Muscle of back (tissue), 11 donors: ENCODE measurements around the gene ICAM4. TPM values are rescaled to one million over a fixed set of nuclear protein-coding genes. Genes with fewer than 3 reads are reported as not detected.
"Not testable (repeated sequence)": the region's sequence is repeated elsewhere in the genome, so short reads cannot be mapped to it uniquely, and the experiment has no call there.

Experiments used
- DNase-seq, 3 donors: peaks; one replicate each; pipeline versions ENCODE4 v3.0.0 to v3.0.0-alpha.2; 2013
- polyA plus RNA-seq, 10 donors: library from polyadenylated mRNA; unstranded; fragments of 120-200 nt; gene quantifications; one replicate each; pipeline ENCODE4 v1.2.1, GENCODE V29; 2013; ENCODE audit not compliant: insufficient read length in 10 of 10

Gene ICAM4
- polyA plus RNA-seq, 10 donors: 0.21 to 0.82 (median 0.36) TPM

DNA sequence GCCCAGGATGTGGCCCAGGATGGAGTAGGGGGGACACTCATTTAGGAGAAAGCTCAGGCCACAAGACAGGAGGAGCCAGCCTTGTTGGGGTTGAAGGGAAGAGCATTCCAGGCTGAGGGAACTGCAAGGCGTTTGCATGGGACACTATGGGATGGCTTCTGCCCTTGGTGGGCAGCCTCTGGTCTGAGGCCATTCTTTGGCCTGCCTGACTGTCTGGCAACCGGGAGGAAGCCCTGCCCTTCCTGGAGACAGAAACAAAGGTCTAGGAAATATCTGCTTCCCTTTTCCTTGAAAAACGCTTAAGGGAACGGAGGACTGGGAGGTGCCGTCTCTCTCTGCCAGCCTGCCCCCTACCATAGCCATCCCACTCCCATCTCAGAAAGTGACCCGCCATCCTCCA, 18.7 kb upstream of the ICAM4 start:
- DNase-seq: no peak

GRCh38 chr19:10269333-10270179, 17.2 kb upstream of the ICAM4 start:
- peak in 2 of 3 donors; percentile 81 to 89 for DNase-seq

DNA sequence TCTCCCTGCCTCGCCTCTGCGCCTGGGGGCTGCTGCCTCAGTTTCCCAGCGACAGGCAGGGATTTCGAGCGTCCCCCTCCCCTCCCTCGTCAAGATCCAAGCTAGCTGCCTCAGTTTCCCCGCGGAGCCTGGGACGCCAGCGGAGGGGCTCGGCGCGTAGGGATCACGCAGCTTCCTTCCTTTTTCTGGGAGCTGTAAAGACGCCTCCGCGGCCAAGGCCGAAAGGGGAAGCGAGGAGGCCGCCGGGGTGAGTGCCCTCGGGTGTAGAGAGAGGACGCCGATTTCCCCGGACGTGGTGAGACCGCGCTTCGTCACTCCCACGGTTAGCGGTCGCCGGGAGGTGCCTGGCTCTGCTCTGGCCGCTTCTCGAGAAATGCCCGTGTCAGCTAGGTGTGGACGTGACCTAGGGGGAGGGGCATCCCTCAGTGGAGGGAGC, 16.6 kb upstream of the ICAM4 start:
- DNase-seq: peak in 1 of 3 donors; percentile 69

DNA sequence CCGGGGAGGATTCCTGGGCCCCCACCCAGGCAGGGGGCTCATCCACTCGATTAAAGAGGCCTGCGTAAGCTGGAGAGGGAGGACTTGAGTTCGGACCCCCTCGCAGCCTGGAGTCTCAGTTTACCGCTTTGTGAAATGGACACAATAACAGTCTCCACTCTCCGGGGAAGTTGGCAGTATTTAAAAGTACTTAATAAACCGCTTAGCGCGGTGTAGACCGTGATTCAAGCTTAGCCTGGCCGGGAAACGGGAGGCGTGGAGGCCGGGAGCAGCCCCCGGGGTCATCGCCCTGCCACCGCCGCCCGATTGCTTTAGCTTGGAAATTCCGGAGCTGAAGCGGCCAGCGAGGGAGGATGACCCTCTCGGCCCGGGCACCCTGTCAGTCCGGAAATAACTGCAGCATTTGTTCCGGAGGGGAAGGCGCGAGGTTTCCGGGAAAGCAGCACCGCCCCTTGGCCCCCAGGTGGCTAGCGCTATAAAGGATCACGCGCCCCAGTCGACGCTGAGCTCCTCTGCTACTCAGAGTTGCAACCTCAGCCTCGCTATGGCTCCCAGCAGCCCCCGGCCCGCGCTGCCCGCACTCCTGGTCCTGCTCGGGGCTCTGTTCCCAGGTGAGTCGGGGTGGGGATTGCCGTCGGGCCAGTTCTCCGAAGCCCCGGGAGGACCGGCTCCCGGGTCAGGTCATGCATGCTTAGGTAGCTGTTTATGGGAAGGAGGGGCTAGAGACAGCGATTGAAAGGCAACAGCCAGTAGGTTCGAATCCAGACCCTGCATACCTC, 15.9 kb upstream of the ICAM4 start, which contains the start of gene ICAM1:
Gene ICAM1, plus strand, starts transcription at position 505 of the 779 bp plus-strand sequence. Its CDS starts 40 bp downstream, at position 545.
- DNase-seq: peak in 2 of 3 donors; percentile 72 to 84

- peak in 1 of 3 donors; percentile 38 for DNase-seq
These were observed 15.1 kb upstream of the ICAM4 start for GRCh38 chr19:10271543-10272086.

- DNase-seq: no peak
These were observed 12.2 kb upstream of the ICAM4 start for GRCh38 chr19:10274589-10274988.

- DNase-seq: no peak
These were observed 8.8 kb upstream of the ICAM4 start for GRCh38 chr19:10277795-10278589.

- no peak for DNase-seq
These were observed 7.8 kb upstream of the ICAM4 start for GRCh38 chr19:10278935-10279334.

- no peak for DNase-seq
These were observed 6.9 kb upstream of the ICAM4 start for GRCh38 chr19:10279737-10280442.

- not testable (repeated sequence) for DNase-seq
These were observed 4.7 kb upstream of the ICAM4 start for GRCh38 chr19:10282043-10282442.

DNA sequence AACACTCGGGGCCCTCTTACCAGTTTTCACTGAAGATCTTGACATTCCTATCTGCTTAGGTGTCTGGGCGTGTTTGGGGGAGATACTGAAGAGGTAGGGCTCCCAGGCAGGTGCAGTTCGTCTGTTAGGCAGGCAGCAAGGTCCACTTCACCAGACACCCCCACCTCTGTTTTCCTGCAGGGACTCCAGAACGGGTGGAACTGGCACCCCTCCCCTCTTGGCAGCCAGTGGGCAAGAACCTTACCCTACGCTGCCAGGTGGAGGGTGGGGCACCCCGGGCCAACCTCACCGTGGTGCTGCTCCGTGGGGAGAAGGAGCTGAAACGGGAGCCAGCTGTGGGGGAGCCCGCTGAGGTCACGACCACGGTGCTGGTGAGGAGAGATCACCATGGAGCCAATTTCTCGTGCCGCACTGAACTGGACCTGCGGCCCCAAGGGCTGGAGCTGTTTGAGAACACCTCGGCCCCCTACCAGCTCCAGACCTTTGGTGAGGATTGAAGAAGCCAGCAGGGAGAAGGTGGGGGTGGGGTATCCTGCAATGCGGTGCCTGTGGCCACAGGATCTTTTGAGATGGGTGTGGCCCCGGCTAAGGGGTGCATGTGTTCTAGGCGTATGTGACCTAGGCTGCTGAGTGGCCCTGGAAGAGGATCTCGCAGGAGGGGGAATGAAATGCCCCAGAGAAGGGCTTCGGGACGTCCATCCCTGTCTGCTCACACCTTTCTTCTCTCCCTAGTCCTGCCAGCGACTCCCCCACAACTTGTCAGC, 3.3 kb upstream of the ICAM4 start:
- no peak for DNase-seq

DNA sequence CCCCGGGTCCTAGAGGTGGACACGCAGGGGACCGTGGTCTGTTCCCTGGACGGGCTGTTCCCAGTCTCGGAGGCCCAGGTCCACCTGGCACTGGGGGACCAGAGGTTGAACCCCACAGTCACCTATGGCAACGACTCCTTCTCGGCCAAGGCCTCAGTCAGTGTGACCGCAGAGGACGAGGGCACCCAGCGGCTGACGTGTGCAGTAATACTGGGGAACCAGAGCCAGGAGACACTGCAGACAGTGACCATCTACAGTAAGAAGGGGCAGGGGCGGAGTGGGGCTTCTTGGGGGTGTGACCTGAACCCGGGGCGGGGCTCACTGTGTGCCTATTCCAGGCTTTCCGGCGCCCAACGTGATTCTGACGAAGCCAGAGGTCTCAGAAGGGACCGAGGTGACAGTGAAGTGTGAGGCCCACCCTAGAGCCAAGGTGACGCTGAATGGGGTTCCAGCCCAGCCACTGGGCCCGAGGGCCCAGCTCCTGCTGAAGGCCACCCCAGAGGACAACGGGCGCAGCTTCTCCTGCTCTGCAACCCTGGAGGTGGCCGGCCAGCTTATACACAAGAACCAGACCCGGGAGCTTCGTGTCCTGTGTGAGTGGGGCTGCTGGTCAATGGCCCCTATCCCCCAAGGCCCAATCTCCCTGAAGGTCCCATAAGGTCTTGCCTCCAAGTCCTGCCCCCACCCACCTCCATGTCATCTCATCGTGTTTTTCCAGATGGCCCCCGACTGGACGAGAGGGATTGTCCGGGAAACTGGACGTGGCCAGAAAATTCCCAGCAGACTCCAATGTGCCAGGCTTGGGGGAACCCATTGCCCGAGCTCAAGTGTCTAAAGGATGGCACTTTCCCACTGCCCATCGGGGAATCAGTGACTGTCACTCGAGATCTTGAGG, 2.4 kb upstream of the ICAM4 start:
- no peak for DNase-seq

GRCh38 chr19:10284960-10285278, 1.8 kb upstream of the ICAM4 start:
- no peak for DNase-seq

DNA sequence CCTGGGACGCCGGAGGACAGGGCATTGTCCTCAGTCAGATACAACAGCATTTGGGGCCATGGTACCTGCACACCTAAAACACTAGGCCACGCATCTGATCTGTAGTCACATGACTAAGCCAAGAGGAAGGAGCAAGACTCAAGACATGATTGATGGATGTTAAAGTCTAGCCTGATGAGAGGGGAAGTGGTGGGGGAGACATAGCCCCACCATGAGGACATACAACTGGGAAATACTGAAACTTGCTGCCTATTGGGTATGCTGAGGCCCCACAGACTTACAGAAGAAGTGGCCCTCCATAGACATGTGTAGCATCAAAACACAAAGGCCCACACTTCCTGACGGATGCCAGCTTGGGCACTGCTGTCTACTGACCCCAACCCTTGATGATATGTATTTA, 1.4 kb upstream of the ICAM4 start:
- no peak for DNase-seq

DNA sequence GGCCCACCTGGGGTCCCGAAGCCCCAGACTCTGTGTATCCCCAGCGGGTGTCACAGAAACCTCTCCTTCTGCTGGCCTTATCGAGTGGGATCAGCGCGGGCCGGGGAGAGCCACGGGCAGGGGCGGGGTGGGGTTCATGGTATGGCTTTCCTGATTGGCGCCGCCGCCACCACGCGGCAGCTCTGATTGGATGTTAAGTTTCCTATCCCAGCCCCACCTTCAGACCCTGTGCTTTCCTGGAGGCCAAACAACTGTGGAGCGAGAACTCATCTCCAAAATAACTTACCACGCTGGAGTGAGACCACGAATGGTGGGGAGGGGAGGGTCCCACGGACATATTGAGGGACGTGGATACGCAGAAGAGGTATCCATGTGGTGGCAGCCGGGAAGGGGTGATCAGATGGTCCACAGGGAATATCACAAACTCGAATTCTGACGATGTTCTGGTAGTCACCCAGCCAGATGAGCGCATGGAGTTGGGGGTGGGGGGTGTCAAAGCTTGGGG, 2.0 kb downstream of the ICAM4 start:
- peak in 1 of 3 donors; percentile 57 for DNase-seq

DNA sequence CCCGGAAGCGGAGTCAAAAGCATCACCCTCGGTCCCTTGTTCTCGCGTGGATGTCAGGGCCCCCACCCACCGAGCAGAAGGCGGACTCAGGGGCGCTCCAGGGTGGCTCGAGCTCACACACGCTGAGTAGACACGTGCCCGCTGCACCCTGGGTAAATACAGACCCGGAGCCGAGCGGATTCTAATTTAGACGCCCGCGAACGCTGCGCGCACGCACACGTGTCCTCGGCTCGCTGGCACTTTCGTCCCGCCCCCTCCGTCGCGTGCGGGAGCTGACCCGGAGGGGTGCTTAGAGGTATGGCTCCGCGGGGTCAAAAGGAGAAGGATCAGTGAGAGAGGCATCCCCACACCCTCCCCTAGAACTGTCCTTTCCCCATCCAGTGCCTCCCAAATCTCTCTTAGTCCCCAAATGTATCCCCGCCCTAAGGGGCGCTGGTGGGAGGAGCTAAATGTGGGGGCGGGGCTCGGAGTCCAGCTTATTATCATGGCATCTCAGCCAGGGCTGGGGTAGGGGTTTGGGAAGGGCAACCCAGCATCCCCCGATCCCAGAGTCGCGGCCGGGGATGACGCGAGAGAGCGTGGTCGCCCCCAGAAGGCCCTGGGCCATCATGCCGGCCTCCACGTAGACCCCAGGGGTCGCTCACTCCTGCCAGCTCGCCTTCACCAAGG, 2.5 kb downstream of the ICAM4 start:
- peak in 1 of 3 donors; percentile 39 for DNase-seq

GRCh38 chr19:10289836-10290356, 3.1 kb downstream of the ICAM4 start, which contains the start of gene ICAM5:
TSS of gene ICAM5 (plus strand) at chr19:10289952. CDS start at chr19:10290044, 92 bp downstream.
- DNase-seq: no peak

- DNase-seq: peak in 1 of 3 donors; percentile 38
These were observed 3.7 kb downstream of the ICAM4 start for GRCh38 chr19:10290357-10290875.
